NCI-H2227 (cell line): ENCODE measurements around the gene CTNNA1.
"Not testable (repeated sequence)": the region's sequence is repeated elsewhere in the genome, so short reads cannot be mapped to it uniquely, and the experiment has no call there.

Experiments used
- DNase-seq: peaks from one replicate; lab custom pipeline; 2025; ENCODE audit not compliant: unreplicated experiment; lab: John Stamatoyannopoulos, UW

CTNNA1 gene, protein sequence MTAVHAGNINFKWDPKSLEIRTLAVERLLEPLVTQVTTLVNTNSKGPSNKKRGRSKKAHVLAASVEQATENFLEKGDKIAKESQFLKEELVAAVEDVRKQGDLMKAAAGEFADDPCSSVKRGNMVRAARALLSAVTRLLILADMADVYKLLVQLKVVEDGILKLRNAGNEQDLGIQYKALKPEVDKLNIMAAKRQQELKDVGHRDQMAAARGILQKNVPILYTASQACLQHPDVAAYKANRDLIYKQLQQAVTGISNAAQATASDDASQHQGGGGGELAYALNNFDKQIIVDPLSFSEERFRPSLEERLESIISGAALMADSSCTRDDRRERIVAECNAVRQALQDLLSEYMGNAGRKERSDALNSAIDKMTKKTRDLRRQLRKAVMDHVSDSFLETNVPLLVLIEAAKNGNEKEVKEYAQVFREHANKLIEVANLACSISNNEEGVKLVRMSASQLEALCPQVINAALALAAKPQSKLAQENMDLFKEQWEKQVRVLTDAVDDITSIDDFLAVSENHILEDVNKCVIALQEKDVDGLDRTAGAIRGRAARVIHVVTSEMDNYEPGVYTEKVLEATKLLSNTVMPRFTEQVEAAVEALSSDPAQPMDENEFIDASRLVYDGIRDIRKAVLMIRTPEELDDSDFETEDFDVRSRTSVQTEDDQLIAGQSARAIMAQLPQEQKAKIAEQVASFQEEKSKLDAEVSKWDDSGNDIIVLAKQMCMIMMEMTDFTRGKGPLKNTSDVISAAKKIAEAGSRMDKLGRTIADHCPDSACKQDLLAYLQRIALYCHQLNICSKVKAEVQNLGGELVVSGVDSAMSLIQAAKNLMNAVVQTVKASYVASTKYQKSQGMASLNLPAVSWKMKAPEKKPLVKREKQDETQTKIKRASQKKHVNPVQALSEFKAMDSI

DNA sequence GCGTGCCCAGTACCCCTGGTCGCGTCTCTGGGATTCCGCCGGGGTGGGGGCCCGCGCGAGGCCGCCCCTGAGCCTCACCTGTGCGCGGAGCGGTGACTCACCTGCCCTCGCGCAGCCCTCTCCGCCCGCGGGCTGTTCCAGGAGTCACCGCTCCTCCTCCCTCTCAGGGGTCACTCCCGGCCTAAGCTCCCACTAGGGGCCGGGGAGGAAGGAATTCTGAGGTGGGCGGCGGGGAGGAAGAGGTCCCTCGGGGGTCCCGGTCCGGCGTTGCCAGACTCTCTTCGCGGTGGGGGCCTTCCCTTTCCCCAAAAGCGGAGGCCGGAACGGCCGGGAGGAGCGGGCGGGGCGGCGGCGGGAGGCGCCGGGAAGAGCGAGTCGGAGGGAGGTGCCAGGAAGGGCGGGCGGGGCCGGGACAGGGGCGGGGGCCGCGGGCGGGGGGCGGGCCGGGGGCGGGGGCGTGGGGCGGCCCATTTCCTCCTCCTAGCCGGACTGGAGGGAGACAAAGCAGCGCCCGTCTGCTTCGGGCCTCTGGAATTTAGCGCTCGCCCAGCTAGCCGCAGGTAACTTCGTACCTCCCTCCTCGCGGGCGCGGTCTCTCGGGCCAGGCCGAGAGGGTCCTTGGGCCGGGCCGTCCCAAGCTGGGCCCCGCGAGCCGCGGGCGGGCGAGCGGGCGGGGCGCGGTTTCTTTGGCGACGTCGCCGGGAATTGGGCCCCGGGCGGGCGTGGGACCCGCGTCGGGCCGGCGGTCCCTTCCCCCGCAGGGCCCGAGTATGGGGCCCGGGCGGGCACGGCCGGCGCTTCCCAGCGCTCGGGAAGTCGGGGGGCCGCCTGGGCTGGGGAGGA, at the start of gene CTNNA1:
TSS of gene CTNNA1 (plus strand) at position 475 of the 843 bp plus-strand sequence. CDS start 28,500 bp downstream, outside the sequence.
- peak; percentile 73 for DNase-seq

DNA sequence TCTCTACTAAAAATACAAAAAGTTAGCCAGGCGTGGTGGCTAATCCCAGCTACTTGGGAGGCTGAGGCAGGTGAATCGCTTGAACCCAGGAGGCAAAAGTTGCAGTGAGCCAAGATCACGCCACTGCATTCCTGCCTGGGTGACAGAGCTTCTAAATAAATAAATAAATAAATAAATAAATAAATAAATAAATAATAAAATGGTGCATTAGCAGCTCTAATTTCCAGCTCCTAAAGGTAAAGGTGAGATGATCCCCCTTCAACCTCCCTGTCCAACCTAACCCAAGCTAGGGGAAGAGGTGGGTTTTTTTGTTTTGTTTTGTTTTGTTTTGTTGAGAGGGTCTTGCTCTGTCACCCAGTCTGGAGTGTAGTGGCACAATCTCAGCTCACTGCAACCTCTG, 49.4 kb upstream of the CTNNA1 start:
- DNase-seq, result not testable (repeated sequence)

DNA sequence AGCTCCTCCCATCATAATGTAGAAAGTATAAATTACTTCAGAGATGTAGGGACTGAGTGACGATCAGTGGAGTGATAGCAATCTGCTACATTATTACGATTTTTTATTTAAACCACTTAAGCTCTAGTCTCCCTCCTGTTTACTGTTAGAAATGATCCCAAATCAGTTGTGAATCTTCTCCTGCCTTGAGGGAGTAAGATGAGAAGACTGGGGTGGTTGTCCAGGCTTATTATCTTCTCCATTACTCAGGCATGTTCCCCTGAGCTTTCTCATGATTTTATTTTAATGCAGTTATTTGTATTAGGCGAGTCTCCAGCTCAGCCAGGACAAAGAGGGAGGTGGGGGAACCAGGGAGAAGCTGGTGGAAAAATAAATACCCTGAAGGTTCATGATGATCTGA, 48.2 kb upstream of the CTNNA1 start:
- DNase-seq, result no peak

DNA sequence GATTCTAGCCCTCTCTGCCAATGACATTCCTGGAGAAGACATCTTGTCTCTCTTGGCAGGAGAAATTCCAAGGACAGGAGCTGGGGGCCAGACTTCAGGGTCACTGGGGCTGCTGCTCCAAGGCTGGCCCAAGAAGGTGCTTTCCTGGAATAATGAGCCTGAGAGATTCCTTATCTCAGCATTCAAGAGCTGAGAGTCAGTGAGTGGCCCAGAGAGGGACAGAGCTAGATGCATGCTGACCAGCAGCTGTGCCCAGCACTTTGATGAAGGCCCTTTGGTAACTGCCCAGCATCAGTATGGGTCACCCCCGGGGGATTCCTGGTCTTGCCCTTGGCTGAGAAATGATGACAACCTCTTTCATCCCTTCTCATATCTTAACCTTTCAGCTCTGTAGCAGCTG, 47.7 kb upstream of the CTNNA1 start:
- DNase-seq, result no peak

DNA sequence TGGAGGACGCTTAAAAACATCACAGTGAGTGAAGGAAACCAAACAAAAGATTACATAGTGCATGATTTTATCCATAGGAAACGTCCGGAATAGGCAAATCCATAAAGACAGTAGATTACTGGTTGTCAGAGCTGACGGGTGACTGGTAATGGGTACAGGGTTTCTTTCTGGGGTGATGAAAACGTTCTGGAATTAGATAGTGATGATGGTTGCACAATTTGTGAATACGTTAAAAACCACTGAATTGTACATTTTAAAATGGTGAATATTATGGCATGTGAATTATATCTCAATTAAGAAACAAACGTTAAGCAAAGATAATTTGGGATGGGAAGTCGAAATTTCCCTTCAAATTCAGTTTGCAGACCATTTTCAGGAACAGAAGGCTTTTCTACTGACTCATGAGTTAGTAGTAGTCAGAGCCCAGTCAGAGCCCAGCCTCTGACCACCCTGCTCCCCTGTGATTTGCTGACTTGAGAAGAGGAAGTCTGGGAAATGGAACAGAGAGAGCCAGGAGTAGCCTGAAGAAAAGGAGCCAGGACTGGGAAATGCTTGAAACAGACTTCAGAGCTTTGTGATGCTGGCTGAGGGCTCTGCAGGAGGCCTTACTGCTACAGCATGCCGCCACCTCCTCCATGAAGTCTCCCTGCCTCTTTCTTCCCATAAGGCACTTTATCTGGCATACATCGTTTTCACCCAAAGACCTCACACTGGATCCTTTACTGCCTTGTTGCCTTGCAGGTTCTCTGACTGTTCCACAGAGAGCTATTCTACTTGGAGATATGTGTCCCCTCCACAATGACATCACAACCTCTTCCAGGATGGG, 46.4 kb upstream of the CTNNA1 start:
- no peak for DNase-seq

DNA sequence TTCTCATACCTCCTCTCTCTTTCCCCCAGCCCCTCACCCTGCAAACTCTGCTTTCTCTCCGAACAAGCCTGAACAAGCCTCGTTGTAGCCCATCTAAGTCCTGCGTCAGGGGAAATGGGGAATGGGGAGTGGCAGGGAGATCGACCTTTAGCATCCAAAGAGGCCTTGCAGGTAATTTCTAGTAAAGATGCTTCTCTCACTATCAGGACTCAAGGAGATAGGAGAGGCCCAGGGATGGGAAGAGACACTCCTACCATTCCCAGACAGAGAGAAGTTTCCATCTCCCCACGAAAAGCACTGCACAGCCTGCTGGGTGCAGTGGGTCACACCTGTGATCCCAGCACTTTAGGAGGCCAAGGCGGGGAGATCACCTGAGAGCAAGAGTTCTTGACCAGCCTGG, 44.4 kb upstream of the CTNNA1 start:
- no peak for DNase-seq

DNA sequence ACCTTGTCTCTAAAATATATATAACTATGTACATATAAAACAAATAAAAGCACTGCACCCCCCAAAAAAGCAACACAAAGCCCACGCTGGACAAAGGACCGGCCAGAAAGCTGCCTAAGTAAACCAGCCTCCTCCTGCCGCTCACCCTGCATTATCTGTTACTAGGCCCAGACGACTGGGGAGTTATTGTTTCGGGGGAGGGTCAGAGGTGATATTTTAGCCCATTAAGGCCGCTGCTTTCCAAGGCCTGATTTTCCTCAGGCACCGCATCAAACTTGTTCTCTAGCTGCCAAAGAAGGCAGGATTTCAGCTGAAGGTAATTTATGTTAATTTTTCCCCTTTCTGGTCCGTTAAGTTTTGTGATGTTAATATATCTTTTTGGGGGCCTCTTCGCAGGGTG, 44.0 kb upstream of the CTNNA1 start:
- no peak for DNase-seq

DNA sequence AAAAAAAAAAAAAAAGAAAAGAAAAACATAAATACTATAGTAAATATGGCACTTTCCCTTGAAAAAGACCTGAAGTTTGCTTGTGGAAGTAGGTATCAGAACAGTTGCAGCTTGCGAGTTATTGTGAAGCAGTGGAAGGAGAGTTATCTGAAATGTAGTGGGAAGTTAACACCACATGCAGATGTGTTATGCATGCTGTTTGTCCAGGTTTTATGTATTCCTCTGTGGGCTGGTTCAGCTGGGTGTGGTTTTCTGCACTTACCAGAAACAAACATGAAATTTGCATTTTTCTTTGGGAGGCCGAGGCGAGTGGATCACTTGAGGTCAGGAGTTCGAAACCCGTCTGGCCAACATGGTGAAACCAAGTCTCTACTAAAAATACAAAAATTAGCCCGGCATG, 42.1 kb upstream of the CTNNA1 start:
- DNase-seq, result no peak

DNA sequence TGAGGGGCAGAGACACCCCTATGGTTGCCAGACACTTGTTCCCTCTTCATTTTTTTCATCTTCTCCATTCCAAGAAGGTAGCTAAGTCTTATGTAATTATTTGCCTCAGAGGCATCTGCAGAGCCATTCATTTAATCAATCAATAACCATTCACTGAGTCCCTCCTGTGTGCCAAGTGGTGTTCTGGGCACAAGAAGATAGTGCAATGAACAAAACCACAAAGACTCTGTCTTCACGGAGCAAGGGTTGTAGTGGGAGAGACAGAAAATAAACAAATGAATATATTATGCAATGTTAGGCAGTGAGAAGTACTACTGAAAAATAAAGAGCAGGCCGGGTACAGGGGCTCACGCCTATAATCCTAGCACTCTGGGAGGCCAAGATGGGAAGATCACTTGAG, 41.4 kb upstream of the CTNNA1 start:
- no peak for DNase-seq

DNA sequence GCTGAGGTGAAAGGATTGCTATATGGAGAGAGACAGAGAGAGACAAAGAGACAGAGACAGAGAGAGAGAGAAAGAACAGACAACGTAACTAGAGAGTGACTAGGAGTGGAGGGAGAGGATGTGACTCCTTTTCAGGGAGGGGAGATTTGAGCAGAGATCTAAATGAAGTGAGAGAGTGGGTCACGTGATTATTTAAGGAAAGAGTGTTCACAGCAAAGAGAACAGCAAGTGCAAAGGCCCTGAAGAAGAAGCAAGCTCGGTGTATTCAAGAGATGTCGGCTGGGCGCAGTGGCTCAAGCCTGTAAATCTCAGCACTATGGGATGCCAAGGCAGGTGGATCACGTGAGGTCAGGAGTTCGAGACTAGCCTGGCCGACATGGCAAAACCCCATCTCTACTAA, 40.9 kb upstream of the CTNNA1 start:
- DNase-seq, result no peak

DNA sequence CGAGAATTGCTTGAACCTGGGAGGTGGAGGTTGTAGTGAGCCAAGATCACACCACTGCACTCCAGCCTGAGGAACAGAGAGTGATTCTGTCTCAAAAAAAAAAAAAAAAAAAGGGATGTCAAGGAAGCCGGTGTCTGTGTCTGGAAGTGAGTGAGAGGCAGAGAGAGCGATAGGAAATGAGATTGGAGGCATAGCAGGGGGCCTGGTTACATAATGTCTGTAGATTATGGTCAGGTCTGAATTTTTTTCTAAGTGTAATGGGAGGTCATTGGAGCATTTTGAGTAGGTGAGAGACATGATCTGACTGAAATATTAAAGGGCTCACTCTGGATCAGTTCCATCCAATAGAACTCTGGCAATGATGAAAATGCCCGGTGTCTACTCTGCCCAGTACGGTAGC, 40.4 kb upstream of the CTNNA1 start:
- DNase-seq, result peak; percentile 31

DNA sequence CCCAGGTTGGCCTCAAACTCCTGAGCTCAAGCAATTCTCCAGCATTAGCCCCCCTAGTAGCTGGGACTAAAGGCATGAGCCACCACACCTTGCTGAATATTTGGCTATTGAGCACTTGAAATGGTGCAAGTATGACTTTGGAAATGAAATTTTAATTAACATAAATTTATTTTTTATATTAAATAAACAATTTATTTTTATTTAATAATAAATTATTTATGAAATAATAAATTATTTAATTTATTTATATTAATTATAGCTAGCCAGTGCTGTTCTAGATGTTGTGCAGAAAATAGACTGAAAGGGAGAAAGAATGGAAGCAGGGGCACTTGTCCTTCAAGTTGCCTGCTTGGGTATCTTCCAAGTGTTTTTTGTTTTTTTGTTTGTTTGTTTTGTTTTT, 40.0 kb upstream of the CTNNA1 start:
- no peak for DNase-seq

DNA sequence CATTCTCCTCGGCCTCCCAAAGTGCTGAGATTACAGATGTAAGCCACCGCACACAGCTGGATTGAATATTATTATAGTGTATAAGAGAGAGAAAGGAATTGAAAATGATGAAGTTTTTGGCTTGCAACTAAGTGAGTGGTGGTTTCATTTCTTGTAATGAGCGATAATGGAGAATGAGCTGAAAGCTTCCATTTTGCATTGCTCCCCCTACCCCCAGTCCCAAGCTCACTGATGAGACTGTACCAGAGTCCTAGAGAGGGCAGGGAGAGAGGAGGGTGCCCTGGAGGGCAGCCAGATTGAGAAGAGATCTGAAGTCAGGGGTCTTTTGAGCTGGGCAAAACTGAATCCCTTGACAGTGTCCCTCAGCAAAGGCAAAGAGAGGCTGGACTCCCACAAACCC, 38.5 kb upstream of the CTNNA1 start:
- no peak for DNase-seq

DNA sequence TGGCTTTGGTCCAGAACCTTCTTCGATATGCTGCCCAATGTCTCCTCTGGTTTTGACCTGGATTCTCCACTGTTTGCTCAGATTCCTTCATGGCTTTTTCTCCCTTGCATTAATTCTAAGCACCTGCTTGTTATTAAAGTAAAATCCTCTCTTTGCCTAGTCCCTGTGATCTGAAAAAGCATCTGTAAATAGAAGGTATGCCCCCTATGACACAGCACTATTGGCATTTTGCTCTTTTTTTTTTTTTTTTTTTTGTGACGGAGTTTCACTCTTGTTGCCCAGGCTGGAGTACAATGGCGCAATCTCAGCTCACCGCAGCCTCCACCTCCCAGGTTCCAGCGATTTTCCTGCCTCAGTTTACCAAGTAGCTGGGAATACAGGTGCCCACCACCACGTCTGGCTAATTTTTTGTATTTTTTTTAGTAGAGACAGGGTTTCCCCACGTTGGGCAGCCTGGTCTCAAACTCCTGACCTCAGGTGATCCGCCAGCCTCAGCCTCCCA, 37.2 kb upstream of the CTNNA1 start:
- DNase-seq, result not testable (repeated sequence)

DNA sequence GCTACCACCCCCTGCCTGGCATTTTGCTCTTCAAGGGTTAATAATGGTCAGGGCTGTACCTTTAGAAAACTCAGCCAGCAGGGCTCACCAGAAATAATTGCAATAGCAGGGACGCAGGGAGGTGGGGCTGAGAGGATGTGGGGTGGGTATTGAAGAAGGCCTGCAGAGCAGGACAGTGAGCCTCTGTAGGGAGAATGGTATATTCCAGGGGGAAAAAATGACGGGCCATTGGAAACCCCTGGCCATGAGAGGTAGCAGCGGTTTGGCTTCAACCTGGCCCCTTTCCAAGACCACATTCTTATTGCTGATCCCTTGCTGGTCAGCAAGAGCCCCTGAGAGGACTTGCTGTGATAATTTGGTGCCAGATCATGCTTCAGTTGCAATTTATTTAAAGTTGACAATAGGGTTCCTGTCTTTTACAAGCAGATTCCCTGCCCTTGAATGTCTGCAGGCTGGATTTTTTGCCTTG, 36.7 kb upstream of the CTNNA1 start:
- peak; percentile 88 for DNase-seq

DNA sequence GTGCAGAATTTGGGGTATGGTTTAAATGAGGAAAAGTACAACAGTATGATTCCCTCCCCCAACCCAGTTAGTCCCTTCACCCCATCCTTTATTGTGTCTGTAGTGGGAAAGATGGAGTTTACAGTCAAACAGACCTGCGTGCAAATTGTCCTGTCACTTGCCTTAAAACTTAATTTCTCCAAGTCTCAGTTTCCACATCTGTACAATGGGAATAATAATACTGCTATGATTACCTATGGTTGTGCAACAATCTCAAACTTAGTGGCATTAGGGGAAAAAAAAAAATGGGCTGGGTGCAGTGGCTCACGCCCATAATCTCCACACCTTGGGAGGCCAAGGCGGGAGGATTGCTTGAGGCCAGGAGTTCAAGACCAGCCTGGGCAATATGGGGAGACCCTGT, 35.8 kb upstream of the CTNNA1 start:
- DNase-seq, result no peak

DNA sequence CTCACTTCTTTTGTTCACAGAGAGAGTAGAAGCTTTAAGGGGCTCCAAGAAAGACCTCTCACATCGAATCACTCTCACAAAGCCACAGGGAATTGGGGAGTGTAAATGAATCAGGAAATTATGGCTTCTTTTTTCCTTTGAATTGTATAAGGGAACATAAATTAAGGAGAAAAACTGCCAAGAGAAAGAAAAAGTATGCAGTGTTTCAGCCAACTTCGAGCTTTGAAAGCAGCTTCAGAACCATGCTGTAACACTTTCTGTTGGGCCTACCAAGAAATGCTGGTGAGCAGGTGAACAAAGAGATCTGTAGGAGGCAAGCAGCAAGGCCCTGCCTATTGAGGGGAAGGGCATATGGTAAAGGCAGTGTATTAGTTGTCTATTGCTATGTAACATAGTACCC, 33.4 kb upstream of the CTNNA1 start:
- no peak for DNase-seq

DNA sequence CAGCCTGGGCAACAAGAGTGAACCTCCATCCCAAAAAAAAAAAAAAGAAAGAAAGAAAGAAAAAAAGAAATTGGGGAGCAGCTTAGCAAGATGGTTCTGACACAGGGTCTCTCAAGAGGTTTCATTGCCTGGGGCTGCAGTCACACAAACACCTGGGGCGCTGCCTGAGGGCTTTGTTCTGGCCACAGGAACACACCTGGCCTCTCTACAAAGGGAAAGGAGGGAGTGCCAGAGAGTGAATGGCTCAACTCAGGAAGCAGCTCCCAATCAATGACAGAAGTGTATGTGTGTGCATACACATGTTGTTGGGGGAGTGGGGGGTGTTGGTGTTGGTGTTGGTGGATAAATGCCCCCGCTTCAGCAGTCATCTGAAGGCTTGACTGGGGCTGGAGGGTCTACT, 32.4 kb upstream of the CTNNA1 start:
- no peak for DNase-seq

DNA sequence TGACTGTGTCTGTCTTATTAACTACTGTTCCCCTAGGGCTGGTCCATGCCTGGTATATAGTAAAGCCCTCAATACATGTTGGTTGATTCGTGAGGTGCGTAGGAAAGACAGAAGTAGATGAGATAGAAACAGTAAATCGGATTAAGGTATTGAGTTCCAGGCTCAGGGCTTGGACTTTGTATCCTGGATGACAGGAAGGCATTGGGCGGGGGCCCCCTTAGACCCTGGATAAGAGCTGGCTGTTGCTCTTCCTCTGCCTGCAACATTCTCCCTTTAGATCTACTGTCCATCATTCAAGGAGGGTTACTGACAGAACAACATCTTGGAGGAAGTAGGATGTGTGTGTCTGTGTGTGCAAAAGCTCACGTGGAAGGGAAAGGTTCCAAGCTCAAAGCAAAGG, 31.2 kb upstream of the CTNNA1 start:
- DNase-seq, result no peak

DNA sequence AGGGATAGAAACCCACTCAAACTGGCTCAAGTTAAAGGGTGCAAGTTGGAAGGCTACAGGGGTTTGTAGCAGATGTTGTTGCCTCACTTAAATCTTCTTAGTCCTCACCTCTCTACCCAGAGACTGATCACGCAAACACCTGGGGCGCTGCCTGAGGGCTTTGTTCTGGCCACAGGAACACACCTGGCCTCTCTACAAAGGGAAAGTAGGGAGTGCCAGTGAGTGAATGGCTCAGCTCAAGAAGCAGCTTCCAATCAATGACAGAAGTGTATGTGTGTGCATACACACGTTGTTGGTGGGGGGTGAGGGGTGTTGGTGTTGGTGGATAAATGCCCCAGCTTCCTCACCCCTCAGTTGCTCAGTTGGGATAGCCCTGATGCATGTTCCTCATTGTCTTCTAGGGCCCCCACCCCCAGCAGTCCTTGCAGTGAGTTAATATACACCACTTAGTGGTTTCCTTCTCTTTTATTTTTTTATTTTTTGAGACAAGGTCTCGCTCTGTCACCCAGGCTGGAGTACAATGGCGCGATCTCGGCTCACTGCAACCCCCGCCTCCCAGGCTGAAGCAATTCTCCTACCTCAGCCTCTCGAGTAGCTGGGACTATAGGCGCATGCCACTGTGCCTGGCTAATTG, 30.6 kb upstream of the CTNNA1 start:
- DNase-seq, result no peak
